AG20443 (cell line): ENCODE results near the gene RALGDS.
A peak's percentile ranks its signal among the peaks of the same experiment; 100 is the strongest.

Source experiments
- DNase-seq: peaks from one replicate; pipeline ENCODE4 v3.0.0; 2012; ENCODE audit warnings: low spot score, mixed read lengths

RALGDS gene

DNA sequence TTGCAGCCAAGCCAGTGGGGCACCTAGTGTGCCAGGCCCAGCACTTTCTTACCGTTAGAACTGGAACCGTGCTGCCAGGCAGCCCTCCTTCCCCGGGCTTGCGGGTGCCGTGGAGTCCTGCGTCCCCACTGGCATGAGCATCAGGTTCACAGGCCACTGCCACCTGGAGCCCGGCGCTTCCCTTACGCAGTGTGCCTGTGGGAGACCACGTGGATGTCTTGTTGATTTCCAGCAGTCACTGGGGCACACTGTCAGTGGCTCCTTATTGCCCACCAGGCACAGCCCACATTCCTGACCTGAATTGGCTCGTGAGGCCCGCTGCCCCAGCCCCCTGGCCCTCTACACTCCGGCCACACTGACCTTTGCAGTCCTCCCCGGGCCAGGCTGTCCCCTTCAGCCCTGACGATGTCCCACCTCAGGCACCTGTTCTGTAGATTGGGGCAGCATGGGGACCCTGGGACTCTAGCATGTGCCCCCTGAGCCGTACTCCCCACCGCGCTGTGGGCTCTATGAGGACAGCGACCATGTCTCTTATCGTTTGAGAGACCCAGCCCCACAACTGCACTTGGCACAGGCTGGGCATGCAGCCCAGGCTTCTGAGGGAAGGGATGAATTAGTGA lies 69.6 kb downstream of the RALGDS start:
- no peak for DNase-seq

DNA sequence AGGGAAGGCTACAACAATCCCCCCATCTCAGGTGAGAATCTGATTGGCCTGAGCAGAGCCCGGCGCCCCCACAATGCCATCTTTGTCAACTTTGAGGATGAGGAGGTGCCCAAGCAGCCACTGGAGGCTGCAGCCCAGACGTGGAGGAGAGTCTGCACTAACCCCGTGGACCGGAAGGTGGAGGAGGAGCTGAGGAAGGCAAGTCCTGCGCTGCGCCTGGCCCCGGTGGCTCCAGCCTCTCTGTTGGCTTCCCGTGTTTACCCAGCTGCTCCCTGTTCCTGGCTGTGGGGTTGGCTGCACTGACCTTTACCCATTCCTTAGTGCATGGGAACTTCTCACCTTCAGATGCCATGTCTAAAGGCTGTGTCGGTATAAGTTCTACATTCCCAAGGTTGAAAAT lies 70.3 kb downstream of the RALGDS start:
- DNase-seq, result no peak

DNA sequence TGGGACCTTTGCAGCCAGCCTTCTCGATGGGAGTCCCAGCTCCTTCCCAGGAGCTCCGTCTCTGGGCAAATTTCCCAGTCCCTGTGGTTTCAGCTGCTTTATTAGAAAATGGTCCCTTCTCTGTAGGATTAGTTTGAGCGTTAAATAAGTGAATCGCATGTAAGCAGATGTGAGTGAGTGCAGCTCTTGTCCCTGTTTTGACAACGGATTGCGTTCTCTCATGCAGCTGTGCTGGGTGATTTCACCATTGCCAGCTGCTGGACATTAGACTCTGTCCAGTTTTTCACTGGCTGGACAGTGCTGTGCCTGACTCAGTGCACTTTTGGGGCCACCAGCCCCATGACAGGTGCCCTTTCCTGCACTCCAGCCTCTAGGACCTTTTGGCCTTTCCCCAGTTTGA lies 70.9 kb downstream of the RALGDS start:
- DNase-seq, result no peak

DNA sequence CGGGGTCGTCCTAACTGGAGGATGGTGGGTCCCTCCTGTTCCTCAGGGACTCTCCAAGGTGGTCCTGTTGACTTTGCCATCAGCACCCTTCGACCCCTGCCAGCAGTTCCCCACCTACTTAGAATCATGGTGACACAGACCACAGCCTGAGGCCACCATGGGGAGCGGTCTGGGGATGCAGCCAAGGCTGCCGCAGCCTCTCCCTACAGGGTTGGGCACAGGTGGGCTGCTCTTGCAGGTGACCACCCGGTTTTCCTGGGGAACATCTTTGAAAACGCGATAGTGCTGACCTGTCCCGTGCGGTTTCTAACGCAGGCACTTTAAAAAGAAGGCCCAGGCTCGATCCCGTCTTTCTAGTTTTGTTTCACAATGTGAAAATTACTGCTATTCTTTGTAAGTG lies 72.0 kb downstream of the RALGDS start:
- DNase-seq, result no peak

DNA sequence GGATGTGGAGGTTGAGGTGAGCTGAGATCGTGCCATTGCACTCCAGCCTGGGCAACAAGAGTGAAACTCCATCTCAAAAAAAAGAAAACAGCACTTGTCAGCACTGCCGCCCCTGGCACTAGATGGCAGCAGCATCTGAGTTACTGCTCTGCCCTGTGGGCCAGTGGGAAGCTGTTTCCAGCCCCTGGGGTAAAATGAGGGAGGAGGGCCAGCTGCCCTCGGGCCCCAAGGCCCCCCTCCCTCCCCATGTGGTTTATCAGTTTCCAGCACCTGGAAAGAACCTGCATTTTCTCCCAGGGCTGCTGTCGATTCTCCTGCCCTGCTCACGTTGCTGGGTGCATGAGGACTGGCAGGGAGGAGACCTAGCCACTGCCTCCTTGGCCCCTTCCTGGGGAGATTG lies 72.4 kb downstream of the RALGDS start:
- peak; percentile 74 for DNase-seq
